ENCODE data around the gene ST3GAL2. TPM values are rescaled to one million over a fixed set of nuclear protein-coding genes. Genes with fewer than 3 reads are reported as not detected.

The ST3GAL2 gene
- total and polyA plus RNA-seq, 2 donors (not counting 3 experiments of a cell fraction or from before 2014, with no cell fraction given): 23.0 to 50.4 TPM

DNA sequence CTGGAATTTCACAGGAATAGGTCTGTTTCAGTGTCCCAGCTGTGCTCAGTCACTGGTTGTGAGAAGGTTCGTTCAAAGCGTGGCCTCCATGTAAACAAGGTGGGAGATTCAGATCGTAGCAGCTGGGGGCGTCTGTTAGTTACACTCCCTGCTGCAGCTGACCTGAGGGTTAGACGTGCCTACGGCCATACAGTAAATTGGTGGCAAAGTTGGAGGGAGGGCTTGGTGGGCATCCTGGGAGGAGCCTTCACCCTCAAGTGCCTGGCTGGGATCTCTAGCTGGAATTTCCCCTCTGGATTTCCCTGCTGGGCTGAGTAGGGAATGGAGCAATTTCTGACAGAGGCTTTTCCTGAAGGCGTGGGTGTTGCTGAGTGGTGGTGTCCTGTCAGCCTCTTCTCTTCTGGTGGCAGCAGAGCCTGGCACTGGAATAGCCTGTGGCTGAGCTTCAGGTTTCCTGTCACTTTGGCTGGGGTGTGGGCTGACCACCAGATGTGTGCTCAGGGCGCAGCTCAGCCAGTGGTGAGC, 21.9 kb upstream of the ST3GAL2 start:
- intact Hi-C loops (cut with micrococcal nuclease): no loop called here
- Histone ChIP-seq H3K4me1 (ENCODE audit: control insufficient read depth, extremely low read depth, insufficient read depth, low read length) (no peaks in the 10 kb centered on the region), H4K20me1 (replicated peaks; ENCODE audit: control insufficient read depth, extremely low read depth, insufficient read depth, low read length) (no peaks in the 10 kb centered on the region), H3K27me3 (ENCODE audit: control insufficient read depth in 2 of 2, insufficient read depth in 2 of 2, low read length in 2 of 2) (no peaks in the 10 kb centered on the region), H3K4me3 (replicated peaks in 1 of 3; ENCODE audit: insufficient read depth in 1 of 3, low read depth in 1 of 3, low read length in 3 of 3) (no peak overlapping the region), H3K27ac (ENCODE audit: insufficient read depth, low read depth, low read length) (no peak overlapping the region), H3K36me3 (ENCODE audit: control insufficient read depth in 2 of 2, extremely low read depth in 1 of 2, insufficient read depth in 2 of 2, low read length in 2 of 2) (peaks cover 0 to 7% of the 10 kb centered on the region in 2 experiments), H3K9me3 (replicated peaks; ENCODE audit: control insufficient read depth, insufficient read depth, low read length) (no peaks in the 10 kb centered on the region), H3K9me1 (replicated peaks; ENCODE audit: control insufficient read depth, extremely low read depth, insufficient read depth, low read length) (no peaks in the 10 kb centered on the region), H3K79me2 (ENCODE audit: control insufficient read depth, insufficient read depth, low read length) (no peaks in the 10 kb centered on the region), H2AFZ (ENCODE audit: low read depth, low read length) (no peak overlapping the region), H3K4me2 (ENCODE audit: insufficient read depth, low read length) (no peak overlapping the region), H3K9ac (replicated peaks; ENCODE audit: extremely low read depth, insufficient read depth, low read length) (no peak overlapping the region)
- dilution Hi-C loops (cut with MboI; ENCODE audit: extremely low pct_ligation_motif_present, low sequenced_read_pairs): no loop called here
- POLR2A ChIA-PET: no interaction called here
- CTCF ChIA-PET: interaction anchor here (0.6 to 1.9 kb wide), 6 partner anchors 10 to 90 kb away, joined by 3 to 7 read pairs (median 4); no protein-coding TSS in a partner anchor
- BruUV-seq (replicated peaks): no TSS peak
- peak; percentile 64 for DNase-seq (ENCODE audit: low read depth, low spot score)
- TF ChIP-seq MYC (IDR thresholded peaks at IDR 0.05; ENCODE audit: low read depth, low read length): no peak
- no peak for TF ChIP-seq EZH2 (IDR thresholded peaks at IDR 0.05; ENCODE audit: borderline replicate concordance, low read depth, low read length, severe bottlenecking)
- TF ChIP-seq POLR2A (IDR thresholded peaks at IDR 0.05; ENCODE audit: low read depth, low read length): no peak
- FAIRE-seq: peak; percentile 47

DNA sequence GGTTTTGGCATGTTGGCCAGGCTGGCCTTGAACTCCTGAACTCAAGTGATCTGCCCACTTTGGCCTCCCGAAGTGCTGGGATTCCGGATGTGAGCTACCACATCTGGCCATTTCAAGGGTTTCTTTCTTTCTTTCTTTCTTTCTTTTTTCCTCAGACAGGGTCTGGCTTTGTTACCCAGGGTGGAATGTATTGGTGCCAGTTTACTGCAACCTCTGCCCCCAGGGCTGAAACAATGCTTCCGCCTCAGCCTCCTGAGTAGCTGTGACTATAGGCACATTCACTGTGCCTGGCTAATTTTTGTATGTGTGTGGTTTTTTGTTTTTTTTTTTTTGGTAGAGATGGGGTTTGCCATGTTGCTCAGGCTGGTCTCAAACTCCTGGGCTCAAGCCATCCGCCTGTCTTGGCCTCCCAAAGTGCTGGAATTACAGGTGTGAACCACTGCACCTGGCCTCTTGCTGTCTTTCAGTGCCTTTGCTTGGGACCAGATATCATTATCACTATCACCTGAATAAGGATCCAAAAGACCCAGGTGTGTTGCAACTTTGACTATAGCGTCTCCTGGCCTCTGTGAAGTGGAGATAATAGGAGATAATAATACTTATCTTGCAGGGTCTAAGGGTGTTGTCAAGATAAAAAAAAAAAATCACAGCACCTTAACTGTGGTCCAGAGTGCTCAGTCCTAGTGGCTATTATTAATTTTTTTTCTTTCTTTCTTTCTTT, 18.7 kb upstream of the ST3GAL2 start:
- no peak for TF ChIP-seq FOS (IDR thresholded peaks at IDR 0.05; ENCODE audit: borderline replicate concordance, insufficient read depth, low read length)
- TF ChIP-seq, protein P1, sequence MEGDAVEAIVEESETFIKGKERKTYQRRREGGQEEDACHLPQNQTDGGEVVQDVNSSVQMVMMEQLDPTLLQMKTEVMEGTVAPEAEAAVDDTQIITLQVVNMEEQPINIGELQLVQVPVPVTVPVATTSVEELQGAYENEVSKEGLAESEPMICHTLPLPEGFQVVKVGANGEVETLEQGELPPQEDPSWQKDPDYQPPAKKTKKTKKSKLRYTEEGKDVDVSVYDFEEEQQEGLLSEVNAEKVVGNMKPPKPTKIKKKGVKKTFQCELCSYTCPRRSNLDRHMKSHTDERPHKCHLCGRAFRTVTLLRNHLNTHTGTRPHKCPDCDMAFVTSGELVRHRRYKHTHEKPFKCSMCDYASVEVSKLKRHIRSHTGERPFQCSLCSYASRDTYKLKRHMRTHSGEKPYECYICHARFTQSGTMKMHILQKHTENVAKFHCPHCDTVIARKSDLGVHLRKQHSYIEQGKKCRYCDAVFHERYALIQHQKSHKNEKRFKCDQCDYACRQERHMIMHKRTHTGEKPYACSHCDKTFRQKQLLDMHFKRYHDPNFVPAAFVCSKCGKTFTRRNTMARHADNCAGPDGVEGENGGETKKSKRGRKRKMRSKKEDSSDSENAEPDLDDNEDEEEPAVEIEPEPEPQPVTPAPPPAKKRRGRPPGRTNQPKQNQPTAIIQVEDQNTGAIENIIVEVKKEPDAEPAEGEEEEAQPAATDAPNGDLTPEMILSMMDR (IDR thresholded peaks at IDR 0.05; ENCODE audit: extremely low read depth in 1 of 2, insufficient read depth in 1 of 2, low read depth in 1 of 2, low read length in 2 of 2): no peak
- no peak for TF ChIP-seq POLR2A (IDR thresholded peaks at IDR 0.05; ENCODE audit: low read depth, low read length)
- TF ChIP-seq MYC (IDR thresholded peaks at IDR 0.05; ENCODE audit: low read depth, low read length): no peak
- no peak for TF ChIP-seq JUN (IDR thresholded peaks at IDR 0.05; ENCODE audit: borderline replicate concordance, insufficient read depth, insufficient read length, low read depth)
- TF ChIP-seq, protein P2, sequence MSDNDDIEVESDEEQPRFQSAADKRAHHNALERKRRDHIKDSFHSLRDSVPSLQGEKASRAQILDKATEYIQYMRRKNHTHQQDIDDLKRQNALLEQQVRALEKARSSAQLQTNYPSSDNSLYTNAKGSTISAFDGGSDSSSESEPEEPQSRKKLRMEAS (IDR thresholded peaks at IDR 0.05; ENCODE audit: insufficient read depth, insufficient read length): no peak
- no peak for TF ChIP-seq GATA2 (IDR thresholded peaks at IDR 0.05; ENCODE audit: insufficient read depth, insufficient read length, low read depth, low read length)
- TF ChIP-seq EZH2 (IDR thresholded peaks at IDR 0.05; ENCODE audit: borderline replicate concordance, low read depth, low read length, severe bottlenecking): no peak
- no peak for TF ChIP-seq POLR2AphosphoS5 (IDR thresholded peaks at IDR 0.05; ENCODE audit: insufficient read depth, low read depth, low read length)
- H3K9ac ChIP-seq (replicated peaks; ENCODE audit: extremely low read depth, insufficient read depth, low read length): no peak overlapping the region
- H3K79me2 ChIP-seq (ENCODE audit: control insufficient read depth, insufficient read depth, low read length): no peaks in the 10 kb centered on the region
- H3K36me3 ChIP-seq (ENCODE audit: control insufficient read depth in 2 of 2, extremely low read depth in 1 of 2, insufficient read depth in 2 of 2, low read length in 2 of 2): no peaks in the 10 kb centered on the region
- peaks cover 6% of the 10 kb centered on the region for H3K4me1 ChIP-seq (ENCODE audit: control insufficient read depth, extremely low read depth, insufficient read depth, low read length)
- ChIA-PET POLR2A (no interaction called here), CTCF (no interaction called here)
- DNase-seq (ENCODE audit: low read depth, low spot score): no peak
- H3K27ac ChIP-seq (ENCODE audit: insufficient read depth, low read depth, low read length): no peak overlapping the region
- dilution Hi-C loops (cut with MboI; ENCODE audit: extremely low pct_ligation_motif_present, low sequenced_read_pairs) (no loop called here), intact Hi-C loops (cut with micrococcal nuclease) (no loop called here)
- no peak overlapping the region for H3K4me3 ChIP-seq (replicated peaks in 1 of 3; ENCODE audit: insufficient read depth in 1 of 3, low read depth in 1 of 3, low read length in 3 of 3)
- H3K4me2 ChIP-seq (ENCODE audit: insufficient read depth, low read length): no peak overlapping the region
- H2AFZ ChIP-seq (ENCODE audit: low read depth, low read length): no peak overlapping the region
- BruUV-seq (replicated peaks): no TSS peak
- H4K20me1 ChIP-seq (replicated peaks; ENCODE audit: control insufficient read depth, extremely low read depth, insufficient read depth, low read length): no peaks in the 10 kb centered on the region
- no peaks in the 10 kb centered on the region for H3K9me1 ChIP-seq (replicated peaks; ENCODE audit: control insufficient read depth, extremely low read depth, insufficient read depth, low read length)
- H3K9me3 ChIP-seq (replicated peaks; ENCODE audit: control insufficient read depth, insufficient read depth, low read length): no peaks in the 10 kb centered on the region
- FAIRE-seq: no peak
- H3K27me3 ChIP-seq (ENCODE audit: control insufficient read depth in 2 of 2, insufficient read depth in 2 of 2, low read length in 2 of 2): no peaks in the 10 kb centered on the region

Measured in endothelial cell of umbilical vein (primary cell).